IMR-90 (cell line): ENCODE data around the gene CD27. TPM values are rescaled to one million over a fixed set of nuclear protein-coding genes. Genes with fewer than 3 reads are reported as not detected.

Experiments
- ATAC-seq: fragments of 200-7000 bp; cut with Tn5 transposase; 2 replicates; pipeline ENCODE4 v1.9.1; 2020; ENCODE audit warnings: low read depth, mild to moderate bottlenecking, moderate library complexity
- BruUV-seq: library from RNA; stranded (reverse); fragments of 400-500 nt; replicated peaks from 2 replicates; lab custom pipeline; 2021; lab: Mats Ljungman, UMichigan
- CTCF ChIA-PET: fragments of 300-600 bp; formaldehyde crosslinking; extraction: SDS; loops from one replicate; lab custom pipeline; 2021; ENCODE audit warnings: antibody characterized with exemption; lab: Yijun Ruan, JAX
- POLR2A ChIA-PET: fragments of 300-600 bp; sonication (Branson Sonifier 250); formaldehyde crosslinking; loops from one replicate; lab custom pipeline; 2022; ENCODE audit warnings: antibody characterized with exemption; ENCODE audit not compliant: unreplicated experiment; lab: Charles Lee
- DNase-seq: peaks from one replicate; pipeline ENCODE4 v3.0.0; 2013
- H2AFZ ChIP-seq: replicated peaks from 2 replicates; pipeline ENCODE3; 2013; ENCODE audit warnings: low read length, mild to moderate bottlenecking; ENCODE audit not compliant: poor library complexity
- H2AK5ac ChIP-seq: 2 replicates; pipeline ENCODE4 v1.6.1; 2013; ENCODE audit warnings: low read depth, low read length, inconsistent platforms
- H2AK9ac ChIP-seq: replicated peaks from 2 replicates; pipeline ENCODE3; 2013; ENCODE audit warnings: mild to moderate bottlenecking, low read depth, low read length, moderate library complexity; ENCODE audit not compliant: poor library complexity
- H2BK120ac ChIP-seq: 2 replicates; pipeline ENCODE4 v1.6.1; 2013; ENCODE audit warnings: low read depth, low read length, inconsistent platforms
- H2BK15ac ChIP-seq: 3 replicates; pipeline ENCODE4 v1.6.1; 2013; ENCODE audit warnings: low read depth, low read length, inconsistent platforms
- H2BK20ac ChIP-seq: 2 replicates; pipeline ENCODE4 v1.6.1; 2013; ENCODE audit warnings: low read depth, mild to moderate bottlenecking, inconsistent platforms, low read length, moderate library complexity
- H2BK5ac ChIP-seq: 2 replicates; pipeline ENCODE4 v1.6.1; 2013; ENCODE audit warnings: mild to moderate bottlenecking, low read depth, low read length, inconsistent platforms; ENCODE audit not compliant: poor library complexity, severe bottlenecking
- H3K14ac ChIP-seq: replicated peaks from 2 replicates; pipeline ENCODE4 v1.6.1; 2013; ENCODE audit warnings: low read depth, low read length, inconsistent platforms
- H3K18ac ChIP-seq: 2 replicates; pipeline ENCODE4 v1.6.1; 2013; ENCODE audit warnings: low read depth, low read length, control low read depth
- H3K23ac ChIP-seq: 2 replicates; pipeline ENCODE4 v1.6.1; 2013; ENCODE audit warnings: low read depth, low read length, inconsistent platforms
- H3K27ac ChIP-seq: 2 replicates; pipeline ENCODE4 v1.5.1; 2013; ENCODE audit warnings: mild to moderate bottlenecking, control low read depth, low read length; ENCODE audit not compliant: insufficient read depth
- H3K27me3 ChIP-seq: 2 replicates; pipeline ENCODE4 v1.6.1; 2013; ENCODE audit warnings: low read length; ENCODE audit not compliant: control insufficient read depth, insufficient read depth
- H3K36me3 ChIP-seq: 2 replicates; pipeline ENCODE4 v1.6.1; 2013; ENCODE audit warnings: low read length, mixed read lengths; ENCODE audit not compliant: control insufficient read depth, insufficient read depth
- H3K4ac ChIP-seq: 2 replicates; pipeline ENCODE4 v1.6.1; 2013; ENCODE audit warnings: low read depth, low read length, inconsistent platforms
- H3K4me1 ChIP-seq: 2 replicates; pipeline ENCODE4 v1.6.1; 2013; ENCODE audit warnings: low read length, mixed read lengths; ENCODE audit not compliant: control insufficient read depth, insufficient read depth
- H3K4me2 ChIP-seq: 2 replicates; pipeline ENCODE4 v1.6.1; 2013; ENCODE audit warnings: low read depth, mild to moderate bottlenecking, control low read depth, low read length, moderate library complexity
- H3K4me3 ChIP-seq: 2 replicates; pipeline ENCODE4 v1.5.1; 2013; ENCODE audit warnings: low read depth, mild to moderate bottlenecking, control low read depth, low read length, moderate library complexity; ENCODE audit not compliant: insufficient read depth
- H3K56ac ChIP-seq: 2 replicates; pipeline ENCODE4 v1.6.1; 2013; ENCODE audit warnings: low read length, inconsistent platforms; ENCODE audit not compliant: insufficient read depth; ENCODE audit errors: extremely low read depth
- H3K79me1 ChIP-seq, 2 experiments: 2 replicates each; pipeline ENCODE4 v1.6.1; 2013; ENCODE audit warnings: low read length in 2 of 2, inconsistent platforms in 1 of 2, low read depth in 1 of 2
- H3K9ac ChIP-seq: 2 replicates; pipeline ENCODE4 v1.6.1; 2013; ENCODE audit warnings: low read depth, low read length, control low read depth
- H3K9me1 ChIP-seq: 2 replicates; pipeline ENCODE4 v1.6.1; 2013; ENCODE audit warnings: low read length, inconsistent platforms; ENCODE audit not compliant: insufficient read depth
- H3K9me3 ChIP-seq: 2 replicates; pipeline ENCODE4 v1.6.1; 2013; ENCODE audit warnings: low read length; ENCODE audit not compliant: control insufficient read depth, insufficient read depth
- H4K20me1 ChIP-seq: 2 replicates; pipeline ENCODE4 v1.6.1; 2013; ENCODE audit warnings: low read length, inconsistent platforms; ENCODE audit not compliant: insufficient read depth
- H4K5ac ChIP-seq: 2 replicates; pipeline ENCODE4 v1.6.1; 2013; ENCODE audit warnings: mild to moderate bottlenecking, low read depth, low read length, control low read depth
- H4K8ac ChIP-seq, 2 experiments: 2 replicates each; pipeline ENCODE4 v1.6.1; 2013; ENCODE audit warnings: low read depth in 2 of 2, low read length in 2 of 2, control low read depth in 1 of 2, inconsistent platforms in 1 of 2
- H4K91ac ChIP-seq: 2 replicates; pipeline ENCODE4 v1.6.1; 2013; ENCODE audit warnings: low read depth, low read length, inconsistent platforms; ENCODE audit not compliant: insufficient read depth
- BHLHE40 ChIP-seq: fragments of 150-350 bp; IDR thresholded peaks from 2 replicates; pipeline ENCODE4 v1.6.1; 2016; ENCODE audit warnings: mild to moderate bottlenecking, low read depth, low read length
- CEBPB ChIP-seq: IDR thresholded peaks from 2 replicates; pipeline ENCODE4 v1.6.1; 2012; ENCODE audit warnings: low read depth, low read length, improper control_type of control experiment
- CHD1 ChIP-seq: IDR thresholded peaks from 2 replicates; pipeline ENCODE4 v1.6.1; 2012; ENCODE audit warnings: low read depth, low read length, improper control_type of control experiment
- CTCF ChIP-seq: conservative IDR thresholded peaks from 2 replicates; pipeline ENCODE4 v1.5.1; 2012; ENCODE audit warnings: mild to moderate bottlenecking, low read depth, low read length, improper control_type of control experiment
- FOS ChIP-seq: fragments of 150-350 bp; IDR thresholded peaks from 2 replicates; pipeline ENCODE4 v1.6.1; 2016; ENCODE audit warnings: low read depth, low read length
- MAFK ChIP-seq: IDR thresholded peaks from 2 replicates; pipeline ENCODE4 v1.6.1; 2012; ENCODE audit warnings: low read depth, low read length, improper control_type of control experiment
- MAZ ChIP-seq: IDR thresholded peaks from 2 replicates; pipeline ENCODE4 v1.6.1; 2012; ENCODE audit warnings: low read depth, mild to moderate bottlenecking, low read length, improper control_type of control experiment, moderate library complexity, borderline replicate concordance
- MXI1 ChIP-seq: IDR thresholded peaks from 2 replicates; pipeline ENCODE4 v1.6.1; 2012; ENCODE audit warnings: low read depth, mild to moderate bottlenecking, low read length, moderate library complexity, borderline replicate concordance
- NFE2L2 ChIP-seq: fragments of 150-350 bp; IDR thresholded peaks from 2 replicates; pipeline ENCODE4 v1.6.1; 2016; ENCODE audit warnings: low read depth, mild to moderate bottlenecking, low read length
- POLR2A ChIP-seq: IDR thresholded peaks from 2 replicates; pipeline ENCODE4 v1.6.1; 2012; ENCODE audit warnings: mild to moderate bottlenecking, low read depth, low read length
- RAD21 ChIP-seq: IDR thresholded peaks from 2 replicates; pipeline ENCODE4 v1.6.1; 2012; ENCODE audit warnings: low read length, improper control_type of control experiment
- RCOR1 ChIP-seq: IDR thresholded peaks from 2 replicates; pipeline ENCODE4 v1.6.1; 2012; ENCODE audit warnings: mild to moderate bottlenecking, low read length, improper control_type of control experiment; ENCODE audit not compliant: insufficient replicate concordance
- RFX5 ChIP-seq: IDR thresholded peaks from 2 replicates; pipeline ENCODE4 v1.8.0; 2012; ENCODE audit warnings: low read depth, mild to moderate bottlenecking, low read length, moderate library complexity
- SMC3 ChIP-seq: fragments of 150-350 bp; IDR thresholded peaks from 2 replicates; pipeline ENCODE4 v1.6.1; 2016; ENCODE audit warnings: low read depth, mild to moderate bottlenecking, antibody characterized with exemption, low read length, moderate library complexity
- WGBS, 2 experiments: methylation state at CpG; one replicate each; pipeline versions ENCODE4 v1.1.5 to v1.1.7; 2013; ENCODE audit warnings: missing lambda C conversion rate in 2 of 2; ENCODE audit not compliant: insufficient read length in 1 of 2; ENCODE audit errors: extremely low coverage in 2 of 2; 5-methylcytosine and 5-hydroxymethylcytosine counted together
- dilution Hi-C: fragments of 300-500 bp; cut with HindIII; formaldehyde crosslinking; loops from one replicate; pipeline ENCODE4 v1.14.3; 2018; ENCODE audit warnings: low sequenced_read_pairs; ENCODE audit not compliant: unreplicated experiment
- in situ Hi-C: fragments of 300-500 bp; cut with MboI; formaldehyde crosslinking; loops from 3 replicates; pipeline ENCODE4 v1.14.3; 2019; ENCODE audit warnings: low sequenced_read_pairs, inconsistent platforms, mixed read lengths
- intact Hi-C: fragments of 100-400 bp; cut with micrococcal nuclease; formaldehyde crosslinking; loops from 2 replicates; pipeline ENCODE4 v1.10.0; 2022
- polyA plus RNA-seq, 3 experiments: library from polyadenylated mRNA; depleted of rRNA; stranded (reverse); fragments of >200 nt; gene quantifications; 2 replicates each; pipeline ENCODE4 v1.2.3, GENCODE V29; 2012; ENCODE audit warnings: low replicate concordance in 1 of 3
- total RNA-seq: library from RNA; depleted of rRNA; stranded (reverse); fragments of >200 nt; gene quantifications from 2 replicates; pipeline ENCODE4 v1.2.3, GENCODE V29; 2012
- TF ChIP-seq, protein P1 (sequence below): fragments of 150-350 bp; IDR thresholded peaks from 2 replicates; pipeline ENCODE4 v1.6.1; 2016; ENCODE audit warnings: low read depth, mild to moderate bottlenecking, low read length, moderate library complexity, borderline replicate concordance
- TF ChIP-seq, protein P2 (sequence below): fragments of 150-350 bp; IDR thresholded peaks from 2 replicates; pipeline ENCODE4 v1.6.1; 2017; ENCODE audit warnings: mild to moderate bottlenecking, antibody characterized with exemption, low read length, low read depth

CD27 gene
- total and polyA plus RNA-seq, 2 of the 4 experiments (the other 2 are of a cell fraction): 0.07 TPM; not detected in 1

DNA sequence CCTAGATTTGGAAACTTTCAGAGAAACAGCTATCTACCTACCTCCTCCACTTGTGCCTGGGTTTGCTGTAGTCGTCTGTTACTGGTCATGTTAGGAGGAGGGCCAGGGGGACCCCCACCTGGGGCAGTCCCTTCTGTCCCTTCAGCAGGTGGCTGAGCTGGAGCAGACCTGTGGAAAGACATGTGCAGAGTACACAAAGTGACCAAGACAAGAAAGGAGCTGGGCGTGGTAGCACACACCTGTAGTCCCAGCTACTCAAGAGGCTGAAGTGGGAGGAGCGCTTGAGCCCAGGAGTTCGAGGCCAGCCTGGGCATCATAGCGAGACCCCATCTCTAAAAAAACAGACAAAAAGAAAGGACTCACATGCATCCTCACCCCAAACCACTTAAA is 21.4 kb downstream of the CD27 start:
- intact Hi-C loops: loop anchor here (5.0 kb wide), 1 partner anchor 269 kb away; no protein-coding TSS in a partner anchor
- no peak for ATAC-seq
- no peak overlapping the region for H2AFZ ChIP-seq
- no peak overlapping the region for H2AK5ac ChIP-seq
- H3K4ac ChIP-seq: no peak overlapping the region
- H3K4me3 ChIP-seq: no peak overlapping the region
- H3K36me3 ChIP-seq: peaks cover 43% of the 10 kb centered on the region
- no peaks in the 10 kb centered on the region for H3K27me3 ChIP-seq
- no peak overlapping the region for H3K14ac ChIP-seq
- no peak overlapping the region for H3K27ac ChIP-seq
- no CpG with 5 or more reads among the region's 5 CpGs for WGBS, 2 experiments
- dilution Hi-C loops: no loop called here
- POLR2A ChIA-PET: interaction anchor here (0.6 kb wide), 1 partner anchor 171 kb away, joined by 3 read pairs; no protein-coding TSS in a partner anchor
- H3K9ac ChIP-seq: no peak overlapping the region
- CTCF ChIA-PET: interaction anchor here (1.0 to 1.6 kb wide), 6 partner anchors 23 to 143 kb away, joined by 3 to 8 read pairs (median 4); no protein-coding TSS in a partner anchor
- H3K56ac ChIP-seq: no peak overlapping the region
- H3K4me2 ChIP-seq: no peak overlapping the region
- in situ Hi-C loops: loop anchor here (25.0 kb wide), 1 partner anchor 279 kb away; no protein-coding TSS in a partner anchor
- H3K9me3 ChIP-seq: no peaks in the 10 kb centered on the region
- no peak for TF ChIP-seq SMC3
- no peak for TF ChIP-seq MXI1
- TF ChIP-seq, protein P1, sequence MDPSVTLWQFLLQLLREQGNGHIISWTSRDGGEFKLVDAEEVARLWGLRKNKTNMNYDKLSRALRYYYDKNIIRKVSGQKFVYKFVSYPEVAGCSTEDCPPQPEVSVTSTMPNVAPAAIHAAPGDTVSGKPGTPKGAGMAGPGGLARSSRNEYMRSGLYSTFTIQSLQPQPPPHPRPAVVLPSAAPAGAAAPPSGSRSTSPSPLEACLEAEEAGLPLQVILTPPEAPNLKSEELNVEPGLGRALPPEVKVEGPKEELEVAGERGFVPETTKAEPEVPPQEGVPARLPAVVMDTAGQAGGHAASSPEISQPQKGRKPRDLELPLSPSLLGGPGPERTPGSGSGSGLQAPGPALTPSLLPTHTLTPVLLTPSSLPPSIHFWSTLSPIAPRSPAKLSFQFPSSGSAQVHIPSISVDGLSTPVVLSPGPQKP: no peak
- TF ChIP-seq RAD21: no peak
- no peak for TF ChIP-seq RCOR1
- no peak for TF ChIP-seq BHLHE40
- TF ChIP-seq NFE2L2: no peak
- no peak for TF ChIP-seq CHD1
- no peak for TF ChIP-seq FOS
- no peak for TF ChIP-seq RFX5
- TF ChIP-seq CTCF: no peak
- TF ChIP-seq MAFK: no peak
- TF ChIP-seq MAZ: no peak
- TF ChIP-seq, protein P2, sequence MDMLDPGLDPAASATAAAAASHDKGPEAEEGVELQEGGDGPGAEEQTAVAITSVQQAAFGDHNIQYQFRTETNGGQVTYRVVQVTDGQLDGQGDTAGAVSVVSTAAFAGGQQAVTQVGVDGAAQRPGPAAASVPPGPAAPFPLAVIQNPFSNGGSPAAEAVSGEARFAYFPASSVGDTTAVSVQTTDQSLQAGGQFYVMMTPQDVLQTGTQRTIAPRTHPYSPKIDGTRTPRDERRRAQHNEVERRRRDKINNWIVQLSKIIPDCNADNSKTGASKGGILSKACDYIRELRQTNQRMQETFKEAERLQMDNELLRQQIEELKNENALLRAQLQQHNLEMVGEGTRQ: no peak
- TF ChIP-seq CEBPB: no peak
- no peak for TF ChIP-seq POLR2A
- H4K8ac ChIP-seq: no peak overlapping the region
- no peak overlapping the region for H3K18ac ChIP-seq
- no peak overlapping the region for H4K5ac ChIP-seq
- H2BK15ac ChIP-seq: no peak overlapping the region
- H3K4me1 ChIP-seq: peaks cover 4% of the 10 kb centered on the region
- no peak overlapping the region for H4K91ac ChIP-seq
- no peak overlapping the region for H2AK9ac ChIP-seq
- no peak overlapping the region for H2BK20ac ChIP-seq
- peaks cover 10% of the 10 kb centered on the region; the same call in 1 of the 2 replicates for H3K9me1 ChIP-seq
- no TSS peak for BruUV-seq
- H3K79me1 ChIP-seq: peaks cover 16 to 45% of the 10 kb centered on the region in 2 experiments
- DNase-seq: no peak
- H4K20me1 ChIP-seq: peaks cover 17% of the 10 kb centered on the region
- H2BK120ac ChIP-seq: no peak overlapping the region
- H3K23ac ChIP-seq: no peak overlapping the region
- no peak overlapping the region for H2BK5ac ChIP-seq
